Epidermal melanocyte (primary cell): Measurements from ENCODE around the gene ZNF639.
"Not testable (repeated sequence)": the region's sequence is repeated elsewhere in the genome, so short reads cannot be mapped to it uniquely, and the experiment has no call there.

Experiments used
- DNase-seq: peaks from one replicate; pipeline ENCODE4 v3.0.0; 2011; ENCODE audit warnings: low spot score; ENCODE audit not compliant: insufficient read length

The ZNF639 gene

DNA sequence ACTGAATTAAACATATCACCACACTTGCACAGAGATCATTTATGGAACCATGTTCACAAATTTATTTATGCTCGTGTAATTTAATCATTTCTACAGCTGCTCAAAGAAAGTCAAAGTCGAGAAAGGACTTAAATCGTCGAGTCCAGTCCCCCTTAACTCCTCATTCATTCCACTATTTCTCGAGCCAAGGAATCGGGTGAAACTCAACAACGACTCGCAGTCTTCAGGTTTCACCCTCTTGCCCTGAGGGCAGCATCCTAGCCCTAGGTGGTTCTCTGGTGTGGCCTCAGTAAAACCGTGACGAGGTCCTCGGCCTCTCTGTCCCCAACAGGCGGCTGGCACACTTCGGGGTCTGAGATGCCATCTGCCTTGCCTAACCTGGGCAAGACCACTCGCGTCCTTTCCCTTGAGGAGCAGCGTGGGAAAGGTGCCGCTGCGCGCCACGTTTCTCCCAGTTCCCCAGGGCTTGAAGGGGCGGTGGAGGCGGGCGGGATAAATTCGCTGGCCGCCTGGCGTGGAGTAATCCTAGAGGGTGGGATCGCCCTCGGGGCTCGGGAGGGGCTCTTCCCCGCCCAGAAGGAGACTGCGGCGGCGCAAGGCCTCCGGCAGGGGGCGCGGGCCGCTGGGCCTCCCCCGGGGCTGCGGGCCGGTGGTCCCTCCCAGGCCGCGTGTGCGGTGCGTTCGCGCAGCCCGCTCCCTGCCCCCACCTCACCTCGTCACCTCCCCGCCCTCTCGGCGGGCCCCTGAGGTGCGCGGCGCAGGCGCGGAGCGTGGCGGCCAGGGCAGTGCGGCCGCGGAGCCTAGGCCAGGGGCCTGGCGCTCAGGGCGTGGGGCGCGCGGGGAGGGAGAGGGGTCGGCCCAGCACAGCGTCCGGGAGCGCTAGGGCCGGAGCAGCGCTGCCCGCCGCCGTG lies at the start of gene ZNF639:
Gene ZNF639 (plus strand): TSS at position 746 of the 911 bp plus-strand sequence. CDS start 5,263 bp downstream, outside the sequence.
- peak; percentile 78 for DNase-seq

- not testable (repeated sequence) for DNase-seq
Measured at GRCh38 chr3:179274434-179274833, 48.4 kb upstream of the ZNF639 start.

GRCh38 chr3:179276001-179276400 lies 46.8 kb upstream of the ZNF639 start:
- DNase-seq = no peak

GRCh38 chr3:179276743-179277142 lies 46.1 kb upstream of the ZNF639 start:
- DNase-seq = no peak

GRCh38 chr3:179278151-179278550 lies 44.7 kb upstream of the ZNF639 start:
- no peak for DNase-seq

DNA sequence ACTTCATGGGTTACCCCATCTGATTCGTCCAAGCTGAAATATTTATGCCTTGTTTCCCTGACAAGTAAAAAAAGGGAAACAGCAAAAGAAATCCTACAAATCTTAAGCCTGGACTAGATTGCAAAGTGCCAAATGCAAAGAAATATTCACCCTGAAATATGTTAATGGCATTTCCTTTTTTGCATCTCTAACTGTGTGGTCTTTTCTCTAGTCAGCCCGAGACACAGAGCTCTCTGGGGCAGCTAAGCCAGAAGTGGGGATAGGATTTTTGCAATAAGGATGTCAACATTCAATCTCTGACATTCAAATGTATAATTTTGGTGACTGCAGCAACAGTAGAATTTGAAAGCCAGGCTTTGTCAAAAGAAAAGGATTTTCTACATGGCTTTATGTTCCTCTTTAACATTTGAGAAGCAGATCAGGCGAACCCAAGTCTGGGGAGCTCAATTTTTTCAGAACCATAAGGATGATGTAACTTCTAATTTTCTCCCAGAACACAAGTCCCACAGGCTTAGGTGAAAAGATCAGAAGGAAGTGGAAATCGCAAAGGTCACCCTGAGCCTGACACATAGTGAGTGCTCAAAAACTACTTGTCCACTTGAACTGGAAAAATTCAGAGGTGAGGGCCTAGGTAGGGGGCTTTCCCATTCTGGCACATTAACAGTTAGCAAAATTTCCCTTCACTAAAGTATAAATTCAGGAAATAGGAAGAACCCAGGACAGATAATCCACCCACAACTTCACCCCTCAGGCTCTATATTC lies 43.7 kb upstream of the ZNF639 start:
- DNase-seq = no peak

- DNase-seq = no peak
Measured at GRCh38 chr3:179279837-179280236, 43.0 kb upstream of the ZNF639 start.

GRCh38 chr3:179281825-179282224 lies 41.0 kb upstream of the ZNF639 start:
- DNase-seq = no peak

DNA sequence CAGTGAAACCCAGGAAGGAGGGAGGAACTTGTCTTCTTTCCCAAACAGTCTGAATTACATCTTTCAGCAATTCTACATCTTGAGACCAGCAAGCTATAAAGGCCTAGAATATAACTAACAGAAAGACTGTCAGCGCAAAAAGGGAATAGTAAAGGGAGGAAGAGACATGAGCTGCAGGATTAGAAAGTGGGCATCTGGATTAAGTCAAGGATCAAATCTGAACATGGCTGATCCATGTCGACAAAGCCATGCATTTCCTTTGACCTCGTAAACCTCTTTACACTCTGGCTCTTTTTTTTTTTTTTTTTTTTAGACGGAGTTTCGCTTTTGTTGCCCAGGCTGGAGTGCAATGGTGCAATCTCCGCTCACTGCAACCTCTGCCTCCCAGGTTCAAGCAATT lies 36.5 kb upstream of the ZNF639 start:
- DNase-seq = no peak

DNA sequence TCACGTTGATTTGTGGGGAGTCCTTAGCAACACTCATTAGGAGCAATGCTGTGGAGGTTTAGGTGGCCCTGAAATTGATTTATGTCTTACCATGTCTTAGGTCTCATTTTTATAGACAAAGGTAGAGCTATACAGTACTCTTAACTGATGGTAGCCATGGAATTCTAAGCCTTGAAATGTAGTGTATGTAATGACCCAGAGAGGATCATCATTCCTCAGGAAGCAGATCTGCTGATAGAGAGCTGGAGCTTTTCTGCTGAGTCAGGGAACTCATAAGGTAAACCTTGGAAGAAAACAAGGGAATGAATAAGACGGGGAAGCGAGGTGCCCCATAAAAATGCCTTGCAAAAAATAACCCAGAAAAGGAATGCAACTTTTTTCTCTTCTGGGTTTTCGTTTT lies 34.0 kb upstream of the ZNF639 start:
- DNase-seq = no peak

DNA sequence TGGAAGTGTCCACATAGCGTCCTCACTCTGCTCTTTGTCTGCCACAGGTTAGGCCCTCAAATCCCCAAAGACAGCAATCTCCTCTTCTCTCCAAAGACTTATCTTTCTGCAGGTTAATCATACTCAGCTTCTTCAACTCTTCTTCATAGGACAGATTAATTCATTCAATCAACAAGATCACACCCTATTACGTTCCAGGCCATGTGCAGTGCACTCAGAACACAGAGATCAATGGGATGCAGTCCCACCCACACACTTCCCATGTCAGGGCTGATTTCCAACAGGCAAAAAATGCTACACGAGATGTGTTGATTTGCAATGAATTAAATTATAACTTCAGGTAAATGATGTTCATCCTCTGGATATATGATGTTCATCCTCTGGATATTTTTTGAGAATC lies 33.5 kb upstream of the ZNF639 start:
- DNase-seq = no peak

GRCh38 chr3:179292450-179292849 lies 30.4 kb upstream of the ZNF639 start:
- DNase-seq = no peak

- no peak for DNase-seq
Measured at GRCh38 chr3:179297971-179298725, 24.7 kb upstream of the ZNF639 start.

DNA sequence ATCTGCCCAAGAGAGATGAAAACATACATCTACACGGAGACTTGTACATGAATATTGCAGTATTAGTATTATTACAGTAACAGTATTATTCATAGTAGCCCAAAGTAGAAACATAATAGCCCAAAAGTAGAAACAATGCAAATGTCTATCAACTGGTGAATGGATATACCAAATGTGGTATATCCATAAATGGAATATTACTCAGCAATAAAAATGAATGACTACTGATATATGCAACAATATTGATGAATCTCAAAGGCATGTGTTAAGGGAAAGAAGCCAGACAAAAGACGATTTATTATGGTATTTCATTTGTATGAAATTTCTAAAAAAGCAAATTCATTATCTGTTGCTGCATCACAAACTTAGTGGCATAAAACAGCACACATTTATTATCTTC lies 23.5 kb upstream of the ZNF639 start:
- DNase-seq = no peak

DNA sequence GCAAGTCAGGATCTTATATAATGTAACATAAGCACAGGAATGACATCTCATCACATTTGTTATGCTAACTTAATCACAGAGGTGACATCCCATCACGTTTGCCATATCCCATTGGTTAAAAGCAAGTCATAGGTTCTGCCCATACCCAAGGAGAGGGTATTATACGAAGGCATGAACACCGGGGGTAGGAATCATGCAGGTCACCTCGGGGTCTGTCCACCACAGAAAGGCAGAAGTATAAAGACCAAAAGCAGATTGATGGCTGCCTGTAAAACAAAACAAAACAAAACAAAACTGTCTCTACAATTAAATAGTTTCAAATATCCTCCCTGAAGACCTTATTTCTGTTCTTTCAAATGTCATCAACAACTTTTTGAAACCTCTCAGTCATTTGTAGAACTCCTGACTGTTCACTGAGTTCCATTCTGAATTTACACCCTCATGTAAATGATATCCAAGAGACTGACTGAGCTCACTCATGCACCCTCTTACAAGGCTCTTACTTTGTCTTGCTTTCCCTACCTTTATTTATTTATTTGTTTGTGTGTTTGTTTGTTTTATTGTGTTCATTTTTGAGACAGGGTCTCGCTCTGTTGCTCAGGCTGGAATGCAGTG lies 22.7 kb upstream of the ZNF639 start:
- DNase-seq = no peak

DNA sequence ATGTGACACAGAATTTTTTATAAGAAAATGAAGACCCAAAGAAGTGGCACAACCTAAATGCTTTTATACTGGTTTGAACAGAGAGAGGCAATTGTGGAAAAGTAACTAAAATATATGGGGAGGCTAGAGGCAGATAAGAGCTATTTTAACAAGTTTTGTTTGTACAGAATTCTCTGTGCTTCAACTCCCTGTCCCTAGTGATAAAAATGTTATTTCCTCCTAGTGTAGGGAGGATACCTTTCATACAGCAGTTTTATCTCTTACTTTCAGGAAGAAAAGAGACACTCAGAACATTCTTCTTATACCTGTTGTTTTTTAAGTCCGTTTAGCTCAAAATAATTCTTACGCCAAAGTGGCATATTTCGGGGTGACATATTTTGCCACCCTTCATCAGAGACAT lies 21.2 kb upstream of the ZNF639 start:
- DNase-seq = no peak

- no peak for DNase-seq
Measured at GRCh38 chr3:179302111-179302510, 20.7 kb upstream of the ZNF639 start.

DNA sequence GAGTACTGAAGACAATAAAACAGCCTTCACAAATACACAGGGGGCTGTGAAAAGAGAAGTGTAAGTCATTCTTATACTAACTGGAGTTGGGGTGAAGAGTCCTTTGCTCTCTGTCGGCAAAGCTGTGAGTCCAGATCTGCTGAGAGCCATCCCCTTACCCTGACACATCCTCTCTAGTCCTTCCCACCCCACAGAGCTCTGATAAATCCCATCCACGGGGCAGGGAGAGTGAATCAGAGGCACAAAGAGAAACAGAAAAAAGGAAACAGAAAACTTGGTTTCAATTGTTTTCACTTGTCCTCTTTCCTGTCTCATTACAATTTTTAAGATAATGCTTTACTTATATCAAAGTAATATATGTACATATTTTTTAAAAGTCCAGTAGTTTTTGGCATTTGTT lies 18.2 kb upstream of the ZNF639 start:
- no peak for DNase-seq

GRCh38 chr3:179307362-179307761 lies 15.5 kb upstream of the ZNF639 start:
- not testable (repeated sequence) for DNase-seq

GRCh38 chr3:179308001-179308400 lies 14.8 kb upstream of the ZNF639 start:
- DNase-seq = no peak
